ENCODE measurements around the gene SKAP1.
"Not testable (repeated sequence)": the region's sequence is repeated elsewhere in the genome, so short reads cannot be mapped to it uniquely, and the experiment has no call there.

The SKAP1 gene

GRCh38 chr17:48207776-48208544, 222.1 kb downstream of the SKAP1 start:
- no peak for DNase-seq (ENCODE audit: low read depth)

- not testable (repeated sequence) for DNase-seq (ENCODE audit: low read depth)
Measured at GRCh38 chr17:48207036-48207435, 223.0 kb downstream of the SKAP1 start.

GRCh38 chr17:48202959-48203358, 227.1 kb downstream of the SKAP1 start:
- DNase-seq (ENCODE audit: low read depth) = no peak

- DNase-seq (ENCODE audit: low read depth) = no peak
Measured at GRCh38 chr17:48198950-48199541, 231.0 kb downstream of the SKAP1 start.

- DNase-seq (ENCODE audit: low read depth) = no peak
Measured at GRCh38 chr17:48195910-48196309, 234.1 kb downstream of the SKAP1 start.

- DNase-seq (ENCODE audit: low read depth) = no peak
Measured at GRCh38 chr17:48194097-48194550, 235.9 kb downstream of the SKAP1 start.

- DNase-seq (ENCODE audit: low read depth) = no peak
Measured at GRCh38 chr17:48192321-48192731, 237.7 kb downstream of the SKAP1 start.

- DNase-seq (ENCODE audit: low read depth) = no peak
Measured at GRCh38 chr17:48191362-48191761, 238.7 kb downstream of the SKAP1 start.

- DNase-seq (ENCODE audit: low read depth) = no peak
Measured at GRCh38 chr17:48190871-48191270, 239.1 kb downstream of the SKAP1 start.

GRCh38 chr17:48187872-48188608, 242.0 kb downstream of the SKAP1 start:
- no peak for DNase-seq (ENCODE audit: low read depth)

GRCh38 chr17:48186317-48186716, 243.7 kb downstream of the SKAP1 start:
- DNase-seq (ENCODE audit: low read depth) = not testable (repeated sequence)

GRCh38 chr17:48184721-48185120, 245.3 kb downstream of the SKAP1 start:
- no peak for DNase-seq (ENCODE audit: low read depth)

GRCh38 chr17:48181653-48182052, 248.4 kb downstream of the SKAP1 start:
- no peak for DNase-seq (ENCODE audit: low read depth)

GRCh38 chr17:48180842-48181629, 249.0 kb downstream of the SKAP1 start:
- DNase-seq (ENCODE audit: low read depth) = no peak

GRCh38 chr17:48179071-48179945, 250.7 kb downstream of the SKAP1 start:
- DNase-seq (ENCODE audit: low read depth) = no peak

GRCh38 chr17:48178317-48178716, 251.7 kb downstream of the SKAP1 start:
- no peak for DNase-seq (ENCODE audit: low read depth)

GRCh38 chr17:48177816-48178215, 252.2 kb downstream of the SKAP1 start:
- no peak for DNase-seq (ENCODE audit: low read depth)

- no peak for DNase-seq (ENCODE audit: low read depth)
Measured at GRCh38 chr17:48176471-48176855, 253.6 kb downstream of the SKAP1 start.

- DNase-seq (ENCODE audit: low read depth) = no peak
Measured at GRCh38 chr17:48175692-48176470, 254.1 kb downstream of the SKAP1 start.

- DNase-seq (ENCODE audit: low read depth) = no peak
Measured at GRCh38 chr17:48174833-48175523, 255.0 kb downstream of the SKAP1 start.
